ENCODE data around the gene MRC1. TPM values are rescaled to one million over a fixed set of nuclear protein-coding genes. Genes with fewer than 3 reads are reported as not detected.

MRC1 gene
- total RNA-seq, 4 donors from 2014 or later, result 8.1 to 22.0 (median 11.1) TPM

GRCh38 chr10:17768957-17769356, 40.2 kb upstream of the MRC1 start:
- Histone ChIP-seq H3K36me3 (peaks cover 0 to 16% (median 0%) of the 10 kb centered on the region in 3 donors), H3K27me3 (no peaks in the 10 kb centered on the region), H3K27ac (no peak overlapping the region), H3K4me1 (no peaks in the 10 kb centered on the region), H3K9me3 (no peaks in the 10 kb centered on the region), H3K4me3 (no peak overlapping the region)
- TF ChIP-seq, protein P1, sequence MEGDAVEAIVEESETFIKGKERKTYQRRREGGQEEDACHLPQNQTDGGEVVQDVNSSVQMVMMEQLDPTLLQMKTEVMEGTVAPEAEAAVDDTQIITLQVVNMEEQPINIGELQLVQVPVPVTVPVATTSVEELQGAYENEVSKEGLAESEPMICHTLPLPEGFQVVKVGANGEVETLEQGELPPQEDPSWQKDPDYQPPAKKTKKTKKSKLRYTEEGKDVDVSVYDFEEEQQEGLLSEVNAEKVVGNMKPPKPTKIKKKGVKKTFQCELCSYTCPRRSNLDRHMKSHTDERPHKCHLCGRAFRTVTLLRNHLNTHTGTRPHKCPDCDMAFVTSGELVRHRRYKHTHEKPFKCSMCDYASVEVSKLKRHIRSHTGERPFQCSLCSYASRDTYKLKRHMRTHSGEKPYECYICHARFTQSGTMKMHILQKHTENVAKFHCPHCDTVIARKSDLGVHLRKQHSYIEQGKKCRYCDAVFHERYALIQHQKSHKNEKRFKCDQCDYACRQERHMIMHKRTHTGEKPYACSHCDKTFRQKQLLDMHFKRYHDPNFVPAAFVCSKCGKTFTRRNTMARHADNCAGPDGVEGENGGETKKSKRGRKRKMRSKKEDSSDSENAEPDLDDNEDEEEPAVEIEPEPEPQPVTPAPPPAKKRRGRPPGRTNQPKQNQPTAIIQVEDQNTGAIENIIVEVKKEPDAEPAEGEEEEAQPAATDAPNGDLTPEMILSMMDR (IDR thresholded peaks at IDR 0.05), result no peak
- no peak for TF ChIP-seq POLR2A (IDR thresholded peaks at IDR 0.05)
- no peak for DNase-seq

DNA sequence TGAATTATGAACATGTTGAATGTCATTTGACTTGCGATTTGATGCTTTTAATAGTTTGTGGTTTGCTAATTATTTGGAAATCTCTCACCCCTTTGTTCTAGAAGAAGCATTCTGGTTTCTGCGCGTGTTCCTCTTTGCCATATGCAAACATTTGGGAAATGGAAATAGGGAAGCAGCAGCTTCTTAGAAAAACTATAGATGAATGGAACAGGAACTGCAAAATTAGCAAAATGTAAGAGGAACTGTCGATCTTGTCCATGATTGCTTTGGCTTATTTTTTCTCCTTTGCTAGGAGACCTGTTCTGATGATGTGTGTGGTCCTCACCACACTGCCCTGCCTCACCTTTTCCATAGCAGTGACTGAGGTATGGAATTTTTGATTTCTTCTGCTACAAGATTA, 38.1 kb upstream of the MRC1 start:
- H3K4me3 ChIP-seq, result no peak overlapping the region
- no peak for DNase-seq
- peaks cover 0 to 29% (median 0%) of the 10 kb centered on the region in 3 donors for H3K36me3 ChIP-seq
- H3K9me3 ChIP-seq, result no peaks in the 10 kb centered on the region
- no peaks in the 10 kb centered on the region for H3K27me3 ChIP-seq
- no peak overlapping the region for H3K27ac ChIP-seq
- TF ChIP-seq, protein P1 (IDR thresholded peaks at IDR 0.05), result no peak
- no peak for TF ChIP-seq POLR2A (IDR thresholded peaks at IDR 0.05)
- no peaks in the 10 kb centered on the region for H3K4me1 ChIP-seq

DNA sequence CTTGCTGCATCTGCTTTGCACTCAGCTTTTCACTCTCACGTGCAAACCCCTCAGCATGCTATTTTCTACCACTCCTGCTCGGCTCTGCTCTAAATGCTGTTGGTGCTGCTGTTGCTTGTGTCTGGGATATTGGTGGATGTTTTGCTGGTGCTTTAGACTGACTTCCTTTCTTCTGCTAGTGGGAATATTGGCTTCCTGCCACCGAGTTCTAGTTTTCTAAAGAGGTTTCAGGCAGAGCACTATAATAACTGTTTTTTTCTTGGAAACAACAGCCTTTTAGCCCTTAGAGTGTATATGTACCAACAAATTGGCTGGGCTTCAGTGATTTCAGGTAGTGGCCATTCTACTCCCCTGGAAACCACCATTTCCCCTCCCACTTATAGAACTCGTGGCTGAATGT, 29.4 kb upstream of the MRC1 start:
- DNase-seq, result no peak

GRCh38 chr10:17780727-17781126, 28.4 kb upstream of the MRC1 start:
- Histone ChIP-seq H3K27me3 (no peaks in the 10 kb centered on the region), H3K4me1 (no peaks in the 10 kb centered on the region), H3K9me3 (no peaks in the 10 kb centered on the region), H3K27ac (no peak overlapping the region), H3K4me3 (no peak overlapping the region), H3K36me3 (peaks cover 0 to 10% (median 0%) of the 10 kb centered on the region in 3 donors)
- DNase-seq, result no peak
- no peak for TF ChIP-seq POLR2A (IDR thresholded peaks at IDR 0.05)
- TF ChIP-seq, protein P1 (IDR thresholded peaks at IDR 0.05), result no peak

More for the DNA sequence above, 29.4 kb upstream of the MRC1 start:
- TF ChIP-seq, protein P1 (IDR thresholded peaks at IDR 0.05), result no peak
- no peak for TF ChIP-seq POLR2A (IDR thresholded peaks at IDR 0.05)
- peaks cover 0 to 20% (median 0%) of the 10 kb centered on the region in 3 donors for H3K36me3 ChIP-seq
- H3K4me3 ChIP-seq, result no peak overlapping the region
- H3K9me3 ChIP-seq, result no peaks in the 10 kb centered on the region
- no peaks in the 10 kb centered on the region for H3K4me1 ChIP-seq
- no peaks in the 10 kb centered on the region for H3K27me3 ChIP-seq
- H3K27ac ChIP-seq, result no peak overlapping the region

- no peak for TF ChIP-seq POLR2A (IDR thresholded peaks at IDR 0.05)
- TF ChIP-seq, protein P1 (IDR thresholded peaks at IDR 0.05), result peak in 1 of 6 experiments; percentile 8
- Histone ChIP-seq H3K9me3 (no peaks in the 10 kb centered on the region), H3K4me1 (no peaks in the 10 kb centered on the region), H3K27ac (no peak overlapping the region), H3K27me3 (no peaks in the 10 kb centered on the region), H3K36me3 (peaks cover 0 to 6% (median 0%) of the 10 kb centered on the region in 3 donors), H3K4me3 (no peak overlapping the region)
- DNase-seq, result no peak
These were observed 27.3 kb upstream of the MRC1 start for GRCh38 chr10:17781856-17782255.

Measured in Peyer's patch (tissue), 4 donors.